Fibroblast of lung (primary cell): ENCODE data around the gene SLC22A6.
A peak's percentile ranks its signal among the peaks of the same experiment; 100 is the strongest.

Experiments
- CTCF ChIP-seq, 2 donors: IDR thresholded peaks in 1 of 2; conservative IDR thresholded peaks in 1 of 2; 1 replicate in 1 of 2; 2 replicates in 1 of 2; pipeline ENCODE4 v1.5.1; 2011 to 2012; ENCODE audit warnings: low read length in 2 of 2, control low read depth in 1 of 2, inconsistent platforms in 1 of 2, low read depth in 1 of 2, mild to moderate bottlenecking in 1 of 2
- EZH2 ChIP-seq: IDR thresholded peaks from 2 replicates; pipeline ENCODE4 v1.5.1; 2012; ENCODE audit warnings: low read length, control low read depth, mild to moderate bottlenecking; ENCODE audit errors: missing control alignments

GRCh38 chr11:63020671-63021291 is 36.0 kb upstream of the SLC22A6 start:
- TF ChIP-seq EZH2: no peak
- TF ChIP-seq CTCF (conservative IDR thresholded peaks at IDR 0.05 in 1 of 2, IDR thresholded peaks at IDR 0.05 in 1 of 2; ENCODE audit: low read depth in 1 of 2, low read length in 2 of 2): peak; percentile 14 to 35
